ENCODE data around the gene AKAP13. TPM values are rescaled to one million over a fixed set of nuclear protein-coding genes. Genes with fewer than 3 reads are reported as not detected.

AKAP13 gene
- total RNA-seq, 2 experiments from 2014 or later = 79.4 to 83.2 TPM

DNA sequence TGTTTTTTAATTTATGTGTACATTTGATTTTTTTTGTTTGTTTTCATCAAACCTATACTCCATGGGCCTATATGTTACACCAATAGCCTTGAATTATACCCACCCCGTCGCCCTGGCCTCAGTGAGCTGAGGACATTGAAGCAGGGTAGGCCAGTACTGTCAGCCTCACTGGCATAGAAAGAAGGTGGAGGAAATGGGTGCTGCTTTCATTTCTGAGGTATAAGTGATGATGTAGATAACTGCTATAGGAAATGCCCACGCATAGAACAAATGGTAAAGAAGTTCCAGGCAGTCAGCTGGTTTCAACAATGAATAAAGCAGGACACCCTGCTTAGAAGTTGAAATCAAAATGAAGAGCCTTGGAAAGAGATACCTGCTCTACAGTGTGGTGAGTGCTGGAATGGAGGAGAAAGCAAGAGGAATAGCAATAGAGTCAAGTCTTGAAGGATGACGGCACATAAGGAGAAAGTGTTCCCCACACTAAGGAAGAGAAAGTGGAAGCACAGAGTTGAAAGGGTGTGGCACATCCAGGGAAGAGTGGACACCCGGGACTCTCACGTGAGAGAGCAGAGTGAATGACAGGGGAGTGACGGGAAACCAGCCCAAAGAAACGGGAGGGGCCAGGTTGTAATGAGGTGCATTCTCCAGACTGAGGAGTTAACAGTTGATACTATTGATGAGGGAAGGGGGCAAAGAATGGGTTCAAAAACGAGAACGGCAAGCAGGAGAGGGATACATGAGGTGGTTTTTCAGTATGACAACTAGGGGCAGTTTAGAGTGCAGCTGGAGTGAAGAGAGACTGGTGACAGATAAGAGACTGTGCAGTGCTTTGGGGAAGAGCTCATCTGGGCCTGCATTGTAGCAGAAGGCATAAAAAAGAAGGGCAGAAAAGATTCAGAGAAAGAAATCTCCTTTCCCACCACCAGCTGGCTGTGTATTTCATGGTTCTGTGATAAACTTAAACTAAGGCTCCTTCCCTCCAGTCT, 343.9 kb downstream of the AKAP13 start:
- DNase-seq = peak; percentile 41
- Mint-ChIP-seq H3K4me3 (peak overlapping the region; percentile 43), H3K9me3 (no peaks in the 10 kb centered on the region), H3K4me1 (ENCODE audit: low read depth) (peaks cover 67% of the 10 kb centered on the region), H3K27me3 (ENCODE audit: low read depth) (no peaks in the 10 kb centered on the region), H3K27ac (peak overlapping the region; percentile 97), H3K36me3 (ENCODE audit: low read depth) (peaks cover 42% of the 10 kb centered on the region)
- intact Hi-C loops (cut with micrococcal nuclease) = loop anchor here (1.0 to 5.0 kb wide), 8 partner anchors 17 to 427 kb away; no protein-coding TSS in a partner anchor
- CTCF ChIA-PET = interaction anchor here (0.6 to 6.2 kb wide), 5 partner anchors 12 to 154 kb away, joined by 3 to 56 read pairs (median 3); no protein-coding TSS in a partner anchor

GRCh38 chr15:85725019-85725418, 344.6 kb downstream of the AKAP13 start:
- DNase-seq = no peak
- intact Hi-C loops (cut with micrococcal nuclease) = no loop called here

DNA sequence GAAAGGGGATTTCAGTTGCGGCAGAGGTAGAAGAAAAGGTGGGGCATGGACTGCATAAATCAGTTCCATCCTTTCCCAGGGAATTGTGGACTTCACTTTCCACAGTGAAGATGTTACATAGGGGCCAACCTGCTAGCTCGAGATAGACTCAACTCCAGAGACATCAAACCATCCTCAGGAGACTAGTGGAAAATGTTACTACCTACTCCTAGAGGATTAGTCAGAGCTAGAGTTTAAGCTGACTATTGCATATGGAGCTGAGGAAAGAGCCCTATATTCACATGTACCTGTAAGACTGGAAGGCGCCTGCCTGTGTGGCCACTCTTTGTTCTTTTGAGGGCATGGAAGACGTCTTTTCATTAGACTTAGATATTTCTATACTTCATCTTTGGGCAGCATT, 345.2 kb downstream of the AKAP13 start:
- H3K36me3 Mint-ChIP-seq (ENCODE audit: low read depth) = peaks cover 48% of the 10 kb centered on the region
- intact Hi-C loops (cut with micrococcal nuclease) = no loop called here
- no peaks in the 10 kb centered on the region for H3K9me3 Mint-ChIP-seq
- no peak overlapping the region for H3K4me3 Mint-ChIP-seq
- no peak for DNase-seq
- no peaks in the 10 kb centered on the region for H3K27me3 Mint-ChIP-seq (ENCODE audit: low read depth)
- H3K4me1 Mint-ChIP-seq (ENCODE audit: low read depth) = peaks cover 67% of the 10 kb centered on the region
- CTCF ChIA-PET = interaction anchor here (0.8 to 6.2 kb wide), 6 partner anchors 13 to 221 kb away, joined by 3 to 56 read pairs (median 4); no protein-coding TSS in a partner anchor
- H3K27ac Mint-ChIP-seq = peak overlapping the region; percentile 40

More at GRCh38 chr15:85725019-85725418, 344.6 kb downstream of the AKAP13 start:
- peaks cover 67% of the 10 kb centered on the region for H3K4me1 Mint-ChIP-seq (ENCODE audit: low read depth)
- CTCF ChIA-PET = interaction anchor here (0.8 to 6.2 kb wide), 4 partner anchors 13 to 221 kb away, joined by 3 to 56 read pairs (median 4); no protein-coding TSS in a partner anchor
- H3K4me3 Mint-ChIP-seq = no peak overlapping the region
- H3K9me3 Mint-ChIP-seq = no peaks in the 10 kb centered on the region
- H3K27me3 Mint-ChIP-seq (ENCODE audit: low read depth) = no peaks in the 10 kb centered on the region
- H3K36me3 Mint-ChIP-seq (ENCODE audit: low read depth) = peaks cover 44% of the 10 kb centered on the region
- H3K27ac Mint-ChIP-seq = peak overlapping the region; percentile 97

- Mint-ChIP-seq H3K4me3 (no peak overlapping the region), H3K36me3 (ENCODE audit: low read depth) (peaks cover 47% of the 10 kb centered on the region), H3K27ac (peak overlapping the region; percentile 64), H3K9me3 (no peaks in the 10 kb centered on the region), H3K4me1 (ENCODE audit: low read depth) (peaks cover 59% of the 10 kb centered on the region), H3K27me3 (ENCODE audit: low read depth) (no peaks in the 10 kb centered on the region)
- CTCF ChIA-PET = interaction anchor here (0.8 to 6.2 kb wide), 5 partner anchors 14 to 430 kb away, joined by 3 to 56 read pairs (median 4); no protein-coding TSS in a partner anchor
- DNase-seq = no peak
- intact Hi-C loops (cut with micrococcal nuclease) = no loop called here
Observed at GRCh38 chr15:85726454-85726853, 346.1 kb downstream of the AKAP13 start.

DNA sequence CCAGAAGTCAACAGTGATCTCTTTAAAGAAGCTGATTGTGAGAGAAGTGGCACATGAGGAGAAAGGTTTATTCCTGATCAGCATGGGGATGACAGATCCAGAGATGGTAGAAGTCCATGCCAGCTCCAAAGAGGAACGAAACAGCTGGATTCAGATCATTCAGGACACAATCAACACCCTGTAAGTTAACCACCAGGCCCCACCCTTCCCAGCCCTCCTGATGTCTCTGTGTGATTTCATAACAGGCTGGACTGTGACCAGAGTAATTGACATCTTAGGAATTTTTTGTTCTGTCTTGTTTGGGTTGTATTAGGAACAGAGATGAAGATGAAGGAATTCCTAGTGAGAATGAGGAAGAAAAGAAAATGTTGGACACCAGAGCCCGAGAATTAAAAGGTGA, 346.7 kb downstream of the AKAP13 start:
- H3K9me3 Mint-ChIP-seq = no peaks in the 10 kb centered on the region
- intact Hi-C loops (cut with micrococcal nuclease) = no loop called here
- no peak for DNase-seq
- H3K36me3 Mint-ChIP-seq (ENCODE audit: low read depth) = peaks cover 45% of the 10 kb centered on the region
- peak overlapping the region; percentile 64 for H3K27ac Mint-ChIP-seq
- H3K4me1 Mint-ChIP-seq (ENCODE audit: low read depth) = peaks cover 53% of the 10 kb centered on the region
- no peaks in the 10 kb centered on the region for H3K27me3 Mint-ChIP-seq (ENCODE audit: low read depth)
- H3K4me3 Mint-ChIP-seq = no peak overlapping the region
- CTCF ChIA-PET = interaction anchor here (1.1 to 6.2 kb wide), 2 partner anchors 114 to 430 kb away, joined by 4 to 56 read pairs; no protein-coding TSS in a partner anchor

DNA sequence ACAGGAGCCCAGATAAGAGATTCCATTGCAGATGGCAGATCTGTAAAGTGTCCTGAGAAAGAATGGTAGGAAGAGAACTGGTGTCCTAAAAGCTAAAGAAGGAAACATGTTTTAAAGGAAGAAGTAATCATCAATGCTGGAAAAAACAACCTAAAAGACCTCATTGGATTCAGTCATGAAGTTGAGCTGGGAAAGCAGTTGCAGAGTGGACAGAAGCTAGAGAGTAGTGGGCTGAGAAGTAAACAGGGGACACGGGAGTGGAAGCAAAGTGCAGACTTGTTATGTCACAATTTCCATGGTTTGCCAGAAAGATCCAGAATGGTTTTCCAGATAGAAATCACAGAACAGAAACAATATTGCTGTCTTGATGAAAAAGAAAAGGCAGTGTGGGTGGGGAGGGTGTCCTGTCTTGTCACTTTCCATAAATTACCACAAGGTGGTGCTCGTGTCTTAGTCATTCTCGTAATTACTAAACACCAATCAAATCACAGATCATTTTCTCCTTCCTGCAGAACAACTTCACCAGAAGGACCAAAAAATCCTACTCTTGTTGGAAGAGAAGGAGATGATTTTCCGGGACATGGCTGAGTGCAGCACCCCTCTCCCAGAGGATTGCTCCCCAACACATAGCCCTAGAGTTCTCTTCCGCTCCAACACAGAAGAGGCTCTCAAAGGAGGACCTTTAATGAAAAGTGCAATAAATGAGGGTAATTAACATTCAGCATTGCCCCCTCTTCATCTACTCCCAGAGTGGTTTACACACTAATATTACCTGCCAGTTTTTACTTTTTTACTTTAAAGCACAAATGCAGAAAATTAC, 349.8 kb downstream of the AKAP13 start:
- H3K36me3 Mint-ChIP-seq (ENCODE audit: low read depth) = peaks cover 48% of the 10 kb centered on the region
- H3K4me1 Mint-ChIP-seq (ENCODE audit: low read depth) = peaks cover 24% of the 10 kb centered on the region
- H3K9me3 Mint-ChIP-seq = peaks cover 10% of the 10 kb centered on the region
- H3K27ac Mint-ChIP-seq = peak overlapping the region; percentile 90
- peak; percentile 59 for DNase-seq
- CTCF ChIA-PET = interaction anchor here (0.6 to 6.2 kb wide), 20 partner anchors 8 to 391 kb away, joined by 3 to 56 read pairs (median 4); no protein-coding TSS in a partner anchor
- H3K27me3 Mint-ChIP-seq (ENCODE audit: low read depth) = no peaks in the 10 kb centered on the region
- intact Hi-C loops (cut with micrococcal nuclease) = loop anchor here (1.0 to 5.0 kb wide), 4 partner anchors 62 to 244 kb away; partner anchors contain the start of gene KLHL25
- no peak overlapping the region for H3K4me3 Mint-ChIP-seq

- H3K9me3 Mint-ChIP-seq = peaks cover 10% of the 10 kb centered on the region
- H3K27me3 Mint-ChIP-seq (ENCODE audit: low read depth) = no peaks in the 10 kb centered on the region
- no peak overlapping the region for H3K27ac Mint-ChIP-seq
- CTCF ChIA-PET = interaction anchor here (0.6 to 3.1 kb wide), 2 partner anchors 103 to 107 kb away, joined by 4 to 16 read pairs; no protein-coding TSS in a partner anchor
- intact Hi-C loops (cut with micrococcal nuclease) = loop anchor here (5.0 kb wide), 1 partner anchor 59 kb away; the partner anchor contains the start of gene KLHL25
- H3K36me3 Mint-ChIP-seq (ENCODE audit: low read depth) = peaks cover 53% of the 10 kb centered on the region
- H3K4me1 Mint-ChIP-seq (ENCODE audit: low read depth) = peaks cover 13% of the 10 kb centered on the region
- no peak for DNase-seq
- H3K4me3 Mint-ChIP-seq = no peak overlapping the region
Observed at GRCh38 chr15:85733416-85733815, 353.0 kb downstream of the AKAP13 start.

DNA sequence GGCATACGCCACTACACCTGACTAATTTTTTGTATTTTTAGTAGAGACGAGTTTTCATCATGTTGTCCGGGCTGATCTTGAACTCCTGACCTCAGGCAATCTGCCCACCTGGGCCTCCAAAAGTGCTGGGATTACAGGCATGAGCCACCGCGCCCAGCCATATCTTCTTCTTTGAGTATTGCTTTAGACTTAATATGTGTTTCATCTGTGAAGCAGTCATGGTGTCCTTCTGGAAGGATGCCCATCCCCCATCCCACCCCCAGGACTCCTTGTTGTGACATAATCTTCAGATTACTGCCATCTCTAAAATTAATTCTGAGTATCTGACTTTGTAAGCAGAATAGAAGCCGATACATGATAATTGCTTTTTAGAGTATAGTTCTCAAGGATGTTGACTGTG, 356.7 kb downstream of the AKAP13 start:
- H3K9me3 Mint-ChIP-seq = peaks cover 10% of the 10 kb centered on the region
- no peaks in the 10 kb centered on the region for H3K27me3 Mint-ChIP-seq (ENCODE audit: low read depth)
- no peak for DNase-seq
- H3K4me3 Mint-ChIP-seq = no peak overlapping the region
- CTCF ChIA-PET = interaction anchor here (0.6 kb wide), 1 partner anchor 406 kb away, joined by 3 read pairs; no protein-coding TSS in a partner anchor
- no peaks in the 10 kb centered on the region for H3K4me1 Mint-ChIP-seq (ENCODE audit: low read depth)
- no peak overlapping the region for H3K27ac Mint-ChIP-seq
- H3K36me3 Mint-ChIP-seq (ENCODE audit: low read depth) = peaks cover 42% of the 10 kb centered on the region
- intact Hi-C loops (cut with micrococcal nuclease) = no loop called here

- DNase-seq = no peak
- intact Hi-C loops (cut with micrococcal nuclease) = no loop called here
- Mint-ChIP-seq H3K36me3 (ENCODE audit: low read depth) (peaks cover 24% of the 10 kb centered on the region), H3K9me3 (no peaks in the 10 kb centered on the region), H3K27ac (no peak overlapping the region), H3K27me3 (ENCODE audit: low read depth) (no peaks in the 10 kb centered on the region), H3K4me3 (no peak overlapping the region), H3K4me1 (ENCODE audit: low read depth) (no peaks in the 10 kb centered on the region)
- CTCF ChIA-PET = interaction anchor here (0.9 kb wide), 1 partner anchor 11 kb away, joined by 5 read pairs; no protein-coding TSS in a partner anchor
Observed at GRCh38 chr15:85741021-85741421, 360.6 kb downstream of the AKAP13 start.

- intact Hi-C loops (cut with micrococcal nuclease) = no loop called here
- no peak for DNase-seq
- CTCF ChIA-PET = interaction anchor here (0.8 to 1.5 kb wide), 4 partner anchors 19 to 490 kb away, joined by 3 read pairs; no protein-coding TSS in a partner anchor
- Mint-ChIP-seq H3K4me1 (ENCODE audit: low read depth) (no peaks in the 10 kb centered on the region), H3K27ac (peak overlapping the region; percentile 30), H3K9me3 (no peaks in the 10 kb centered on the region), H3K4me3 (no peak overlapping the region), H3K36me3 (ENCODE audit: low read depth) (peaks cover 27% of the 10 kb centered on the region), H3K27me3 (ENCODE audit: low read depth) (no peaks in the 10 kb centered on the region)
Observed at GRCh38 chr15:85741662-85742061, 361.3 kb downstream of the AKAP13 start.

DNA sequence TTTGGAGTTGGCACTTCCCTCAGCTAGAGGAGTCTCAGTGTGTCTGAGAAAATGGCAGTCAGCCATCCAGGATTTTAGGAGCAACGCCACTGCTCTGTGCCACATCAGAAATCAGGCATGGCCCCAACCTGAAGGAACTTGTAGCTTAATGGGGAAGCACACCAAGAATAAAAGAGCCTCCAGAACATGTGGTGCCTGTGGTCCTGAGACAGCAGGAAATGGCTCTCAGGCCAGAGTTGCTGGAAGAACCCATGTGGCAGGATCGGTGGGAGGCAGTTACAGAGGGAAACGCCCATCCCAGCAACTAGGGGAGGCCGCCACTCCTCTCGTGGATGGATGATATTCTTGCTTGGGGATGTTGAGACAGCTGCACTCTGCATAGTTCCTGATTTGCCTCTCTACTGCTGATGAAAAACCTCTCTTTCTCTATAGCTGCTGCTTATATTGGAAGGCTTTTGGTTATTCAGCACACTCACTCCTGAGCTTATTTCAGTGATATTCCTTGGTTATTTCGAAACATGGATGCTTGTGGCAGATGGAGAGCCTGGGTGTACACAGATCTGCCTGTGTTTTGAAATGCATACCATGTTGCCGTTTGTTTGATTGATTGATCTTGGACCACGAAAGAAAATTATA, 361.9 kb downstream of the AKAP13 start:
- peaks cover 28% of the 10 kb centered on the region for H3K36me3 Mint-ChIP-seq (ENCODE audit: low read depth)
- CTCF ChIA-PET = interaction anchor here (0.8 to 1.5 kb wide), 8 partner anchors 12 to 489 kb away, joined by 3 to 6 read pairs (median 3); no protein-coding TSS in a partner anchor
- H3K9me3 Mint-ChIP-seq = no peaks in the 10 kb centered on the region
- H3K4me3 Mint-ChIP-seq = no peak overlapping the region
- intact Hi-C loops (cut with micrococcal nuclease) = no loop called here
- H3K27ac Mint-ChIP-seq = peak overlapping the region; percentile 23
- no peak for DNase-seq
- no peaks in the 10 kb centered on the region for H3K27me3 Mint-ChIP-seq (ENCODE audit: low read depth)
- no peaks in the 10 kb centered on the region for H3K4me1 Mint-ChIP-seq (ENCODE audit: low read depth)
